Epithelial cell of esophagus (primary cell): ENCODE results near the gene ELL2.

Experiments
- DNase-seq: peaks from one replicate; pipeline ENCODE4 v3.0.0; 2010; ENCODE audit warnings: low read depth
- H3K4me3 ChIP-seq: 2 replicates; pipeline ENCODE4 v1.5.1; 2011; ENCODE audit warnings: mild to moderate bottlenecking, low read length, control low read depth
- CTCF ChIP-seq: IDR thresholded peaks from 2 replicates; pipeline ENCODE4 v1.5.1; 2011; ENCODE audit warnings: low read depth, mild to moderate bottlenecking, low read length, control low read depth, inconsistent platforms; ENCODE audit not compliant: insufficient read depth; ENCODE audit errors: missing control alignments

Gene ELL2

GRCh38 chr5:95886340-95887044, 75.2 kb downstream of the ELL2 start:
- no peak for DNase-seq

GRCh38 chr5:95884511-95884910, 77.1 kb downstream of the ELL2 start:
- no peak for TF ChIP-seq CTCF
- no peak overlapping the region for H3K4me3 ChIP-seq
- DNase-seq, result no peak

More at GRCh38 chr5:95886340-95887044, 75.2 kb downstream of the ELL2 start:
- TF ChIP-seq CTCF, result no peak
- H3K4me3 ChIP-seq, result no peak overlapping the region

- no peak for TF ChIP-seq CTCF
- no peak overlapping the region for H3K4me3 ChIP-seq
- DNase-seq, result peak; percentile 86
These were observed 77.7 kb downstream of the ELL2 start for GRCh38 chr5:95884017-95884325.

- no peak overlapping the region for H3K4me3 ChIP-seq
- peak; percentile 90 for DNase-seq
- TF ChIP-seq CTCF, result no peak
These were observed 78.2 kb downstream of the ELL2 start for GRCh38 chr5:95883185-95884016.

GRCh38 chr5:95881833-95882232, 79.8 kb downstream of the ELL2 start:
- DNase-seq, result peak; percentile 50
- TF ChIP-seq CTCF, result no peak
- no peak overlapping the region for H3K4me3 ChIP-seq

- no peak for DNase-seq
- no peak for TF ChIP-seq CTCF
- no peak overlapping the region for H3K4me3 ChIP-seq
These were observed 81.3 kb downstream of the ELL2 start for GRCh38 chr5:95880081-95880926.
